Measurements from ENCODE around the gene NUP88.

The NUP88 gene

GRCh38 chr17:5419356-5419958 is at the start of gene NUP88:
NUP88 (minus strand) TSS chr17:5419662; CDS start chr17:5419650, 12 bp downstream.
- peak; percentile 97 for DNase-seq

GRCh38 chr17:5468075-5468473 is 48.6 kb upstream of the NUP88 start:
- no peak for DNase-seq

- no peak for DNase-seq
Measured at GRCh38 chr17:5467416-5467815, 48.0 kb upstream of the NUP88 start.

GRCh38 chr17:5466295-5466694 is 46.8 kb upstream of the NUP88 start:
- DNase-seq, result no peak

- DNase-seq, result no peak
Measured at GRCh38 chr17:5464717-5465507, 45.5 kb upstream of the NUP88 start.

GRCh38 chr17:5446786-5447185 is 27.3 kb upstream of the NUP88 start:
- DNase-seq, result no peak

- no peak for DNase-seq
Measured at GRCh38 chr17:5444209-5444608, 24.7 kb upstream of the NUP88 start.

- no peak for DNase-seq
Measured at GRCh38 chr17:5443728-5444127, 24.3 kb upstream of the NUP88 start.

- no peak for DNase-seq
Measured at GRCh38 chr17:5439446-5439764, 19.9 kb upstream of the NUP88 start.

- peak; percentile 93 for DNase-seq
Measured at GRCh38 chr17:5438716-5439445, 19.4 kb upstream of the NUP88 start, which contains the start of gene C1QBP. C1QBP (minus strand) TSS chr17:5439155; CDS start chr17:5439073, 82 bp downstream.

GRCh38 chr17:5437721-5438317 is 18.4 kb upstream of the NUP88 start:
- no peak for DNase-seq

GRCh38 chr17:5435781-5436315 is 16.4 kb upstream of the NUP88 start:
- DNase-seq, result peak; percentile 16

GRCh38 chr17:5434984-5435383 is 15.5 kb upstream of the NUP88 start:
- DNase-seq, result no peak

- no peak for DNase-seq
Measured at GRCh38 chr17:5431949-5432556, 12.6 kb upstream of the NUP88 start.

GRCh38 chr17:5431234-5431633 is 11.8 kb upstream of the NUP88 start:
- peak; percentile 32 for DNase-seq

GRCh38 chr17:5430413-5430999 is 11.0 kb upstream of the NUP88 start:
- DNase-seq, result no peak

- peak; percentile 91 for DNase-seq
Measured at GRCh38 chr17:5429191-5429887, 9.9 kb upstream of the NUP88 start.

- no peak for DNase-seq
Measured at GRCh38 chr17:5425826-5426225, 6.4 kb upstream of the NUP88 start.

GRCh38 chr17:5424909-5425308 is 5.4 kb upstream of the NUP88 start:
- no peak for DNase-seq

- DNase-seq, result no peak
Measured at GRCh38 chr17:5422505-5422904, 3.0 kb upstream of the NUP88 start.

GRCh38 chr17:5419959-5420653 is 644 bp upstream of the NUP88 start, which contains the start of gene RPAIN:
RPAIN (plus strand) TSS chr17:5420182; CDS start chr17:5420211, 29 bp downstream.
- peak; percentile 95 for DNase-seq
